ENCODE data around the gene RIN3.

DNA sequence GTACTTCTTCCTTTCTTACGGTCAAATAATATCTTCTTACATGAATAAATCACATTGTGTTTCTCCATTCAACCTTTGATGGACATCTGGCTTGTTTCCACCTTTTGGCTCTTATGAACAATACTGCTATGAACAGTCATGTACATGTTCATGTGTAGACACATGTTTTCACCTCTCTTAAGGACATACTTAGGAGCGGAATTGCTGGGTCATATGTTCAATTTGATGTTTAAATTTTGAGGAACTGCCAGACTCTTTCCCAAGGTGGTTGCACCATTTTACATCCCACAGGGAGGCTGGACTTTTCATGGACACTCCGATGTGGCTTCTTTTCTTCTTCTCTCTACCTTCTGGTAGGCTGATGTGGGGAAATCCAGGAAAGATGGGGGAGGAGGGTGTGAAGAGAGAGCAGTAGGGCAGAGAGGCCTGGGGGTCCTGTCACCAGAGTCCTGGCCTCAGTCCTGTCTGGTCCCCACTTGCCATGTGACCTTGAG, 218.1 kb downstream of the RIN3 start:
- TF ChIP-seq, protein P1, sequence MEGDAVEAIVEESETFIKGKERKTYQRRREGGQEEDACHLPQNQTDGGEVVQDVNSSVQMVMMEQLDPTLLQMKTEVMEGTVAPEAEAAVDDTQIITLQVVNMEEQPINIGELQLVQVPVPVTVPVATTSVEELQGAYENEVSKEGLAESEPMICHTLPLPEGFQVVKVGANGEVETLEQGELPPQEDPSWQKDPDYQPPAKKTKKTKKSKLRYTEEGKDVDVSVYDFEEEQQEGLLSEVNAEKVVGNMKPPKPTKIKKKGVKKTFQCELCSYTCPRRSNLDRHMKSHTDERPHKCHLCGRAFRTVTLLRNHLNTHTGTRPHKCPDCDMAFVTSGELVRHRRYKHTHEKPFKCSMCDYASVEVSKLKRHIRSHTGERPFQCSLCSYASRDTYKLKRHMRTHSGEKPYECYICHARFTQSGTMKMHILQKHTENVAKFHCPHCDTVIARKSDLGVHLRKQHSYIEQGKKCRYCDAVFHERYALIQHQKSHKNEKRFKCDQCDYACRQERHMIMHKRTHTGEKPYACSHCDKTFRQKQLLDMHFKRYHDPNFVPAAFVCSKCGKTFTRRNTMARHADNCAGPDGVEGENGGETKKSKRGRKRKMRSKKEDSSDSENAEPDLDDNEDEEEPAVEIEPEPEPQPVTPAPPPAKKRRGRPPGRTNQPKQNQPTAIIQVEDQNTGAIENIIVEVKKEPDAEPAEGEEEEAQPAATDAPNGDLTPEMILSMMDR (IDR thresholded peaks at IDR 0.05 in 2 of 3, conservative IDR thresholded peaks at IDR 0.05 in 1 of 3; ENCODE audit: control insufficient read depth in 2 of 3, extremely low read depth in 1 of 3, insufficient read depth in 1 of 3, low read depth in 3 of 3, low read length in 3 of 3): no peak
- no peak for TF ChIP-seq PAX5 (IDR thresholded peaks at IDR 0.05; ENCODE audit: borderline replicate concordance, low read depth, low read length)
- no peak for TF ChIP-seq CEBPB (IDR thresholded peaks at IDR 0.05; ENCODE audit: borderline replicate concordance in 1 of 2, low read depth in 2 of 2, low read length in 2 of 2)
- TF ChIP-seq EP300 (IDR thresholded peaks at IDR 0.05; ENCODE audit: borderline replicate concordance in 1 of 2, control insufficient read depth in 1 of 2, low read depth in 2 of 2, low read length in 2 of 2): no peak
- no peak for TF ChIP-seq GABPA (IDR thresholded peaks at IDR 0.05; ENCODE audit: low read depth)
- no peak for TF ChIP-seq NFYA (IDR thresholded peaks at IDR 0.05; ENCODE audit: borderline replicate concordance, low read depth, low read length)
